H1 (cell line): ENCODE measurements around the gene BABAM2. TPM values are rescaled to one million over a fixed set of nuclear protein-coding genes. Genes with fewer than 3 reads are reported as not detected.

Experiments used
- CTCF ChIA-PET: fragments of 300-600 bp; sonication (Branson Sonifier 250); formaldehyde crosslinking; loops from one replicate; lab custom pipeline; 2021; ENCODE audit not compliant: partially characterized antibody; lab: Charles Lee
- POLR2A ChIA-PET: fragments of 300-600 bp; sonication (Branson Sonifier 250); formaldehyde crosslinking; loops from one replicate; lab custom pipeline; 2021; ENCODE audit warnings: inconsistent platforms; ENCODE audit not compliant: partially characterized antibody; lab: Charles Lee
- DNase-seq, 2 experiments: peaks; one replicate each; pipeline versions ENCODE4 v3.0.0 to v3.0.0-alpha.2; 2010 to 2022; ENCODE audit warnings: low spot score in 2 of 2, low read depth in 1 of 2, mixed read lengths in 1 of 2
- FAIRE-seq: peaks from 2 replicates; lab custom pipeline; 2011; peaks lifted over from hg19 to GRCh38; lab: Jason Lieb, UNC
- H2AFZ ChIP-seq: 2 replicates; pipeline ENCODE4 v1.8.1; 2012; ENCODE audit warnings: low read length, inconsistent platforms
- H2AK5ac ChIP-seq: 2 replicates; pipeline ENCODE4 v1.6.1; 2013; ENCODE audit warnings: low read depth, low read length
- H2BK120ac ChIP-seq: replicated peaks from 2 replicates; pipeline ENCODE3; 2013; ENCODE audit warnings: low read depth, low read length, inconsistent platforms
- H2BK12ac ChIP-seq: 2 replicates; pipeline ENCODE4 v1.6.1; 2013; ENCODE audit warnings: low read depth, low read length
- H2BK15ac ChIP-seq: 2 replicates; pipeline ENCODE4 v1.6.1; 2013; ENCODE audit warnings: low read length
- H2BK20ac ChIP-seq: 2 replicates; pipeline ENCODE4 v1.6.1; 2013; ENCODE audit warnings: low read length
- H2BK5ac ChIP-seq: 2 replicates; pipeline ENCODE4 v1.6.1; 2013; ENCODE audit warnings: low read depth, low read length
- H3K14ac ChIP-seq: 2 replicates; pipeline ENCODE4 v1.6.1; 2013; ENCODE audit warnings: inconsistent platforms; ENCODE audit not compliant: insufficient read length
- H3K18ac ChIP-seq: 2 replicates; pipeline ENCODE4 v1.6.1; 2013; ENCODE audit warnings: low read length; ENCODE audit errors: extremely low read depth
- H3K23ac ChIP-seq: 2 replicates; pipeline ENCODE4 v1.6.1; 2013; ENCODE audit warnings: inconsistent platforms; ENCODE audit not compliant: insufficient read length
- H3K23me2 ChIP-seq: 2 replicates; pipeline ENCODE4 v1.6.1; 2013; ENCODE audit warnings: low read depth, low read length
- H3K27ac ChIP-seq: 2 replicates; pipeline ENCODE4 v1.6.1; 2011; ENCODE audit warnings: low read depth, low read length, inconsistent platforms
- H3K27me3 ChIP-seq, 4 experiments: replicated peaks in 1 of 4; 1 replicate in 1 of 4; 2 replicates in 3 of 4; pipeline versions ENCODE4 v1.6.1 to v1.8.1; 2011 to 2013; ENCODE audit warnings: low read length in 3 of 4, mild to moderate bottlenecking in 3 of 4, inconsistent platforms in 2 of 4, mixed read lengths in 2 of 4, moderate library complexity in 1 of 4; ENCODE audit not compliant: control insufficient read depth in 3 of 4, insufficient read depth in 3 of 4; ENCODE audit errors: extremely low read depth in 1 of 4
- H3K36me3 ChIP-seq, 4 experiments: 2 replicates each; pipeline versions ENCODE4 v1.6.1 to v1.8.1; 2011 to 2013; ENCODE audit warnings: mild to moderate bottlenecking in 4 of 4, low read length in 3 of 4, moderate library complexity in 2 of 4, control low read depth in 1 of 4, inconsistent platforms in 1 of 4; ENCODE audit not compliant: insufficient read depth in 4 of 4, control insufficient read depth in 2 of 4
- H3K4ac ChIP-seq: replicated peaks from 2 replicates; pipeline ENCODE3; 2013; ENCODE audit warnings: low read length, low read depth, mixed read lengths, inconsistent platforms; ENCODE audit not compliant: insufficient read length
- H3K4me1 ChIP-seq, 4 experiments: replicated peaks in 1 of 4; 1 replicate in 1 of 4; 2 replicates in 3 of 4; pipeline versions ENCODE4 v1.6.1 to v1.8.1; 2011 to 2013; ENCODE audit warnings: low read length in 3 of 4, inconsistent platforms in 2 of 4, mixed read lengths in 1 of 4; ENCODE audit not compliant: insufficient read depth in 4 of 4, control insufficient read depth in 3 of 4
- H3K4me2 ChIP-seq, 2 experiments: 2 replicates each; pipeline versions ENCODE4 v1.6.1 to v1.8.1; 2011 to 2013; ENCODE audit warnings: low read depth in 2 of 2, low read length in 2 of 2, control low read depth in 1 of 2, inconsistent platforms in 1 of 2, mild to moderate bottlenecking in 1 of 2; ENCODE audit not compliant: insufficient read depth in 1 of 2
- H3K4me3 ChIP-seq, 4 experiments: fragments of 200-600, 300-600 bp in 1 of 4; sonication (generic), shearing (Covaris generic), sonication (Bioruptor Twin) in 1 of 4; 2 replicates each; pipeline versions ENCODE4 v1.5.1 to v1.8.1; 2011 to 2016; ENCODE audit warnings: low read length in 4 of 4, low read depth in 3 of 4, control low read depth in 2 of 4, inconsistent platforms in 2 of 4, mild to moderate bottlenecking in 2 of 4, mixed read lengths in 1 of 4, moderate library complexity in 1 of 4; ENCODE audit not compliant: insufficient read depth in 2 of 4; ENCODE audit errors: extremely low read depth in 1 of 4
- H3K56ac ChIP-seq: replicated peaks from 2 replicates; pipeline ENCODE3; 2013; ENCODE audit warnings: low read depth, mild to moderate bottlenecking, mixed read lengths, low read length, inconsistent platforms; ENCODE audit not compliant: insufficient read length
- H3K79me1 ChIP-seq: 2 replicates; pipeline ENCODE4 v1.6.1; 2013; ENCODE audit warnings: low read depth, low read length, control low read depth
- H3K79me2 ChIP-seq, 2 experiments: 2 replicates each; pipeline versions ENCODE4 v1.6.1 to v1.8.1; 2012 to 2013; ENCODE audit warnings: low read length in 2 of 2, mild to moderate bottlenecking in 2 of 2, inconsistent platforms in 1 of 2; ENCODE audit not compliant: insufficient read depth in 2 of 2, control insufficient read depth in 1 of 2
- H3K9ac ChIP-seq, 4 experiments: replicated peaks in 1 of 4; 1 replicate in 1 of 4; 2 replicates in 3 of 4; pipeline versions ENCODE4 v1.6.1 to v1.8.1; 2011 to 2013; ENCODE audit warnings: low read depth in 3 of 4, low read length in 3 of 4, control low read depth in 2 of 4, mild to moderate bottlenecking in 2 of 4, moderate library complexity in 2 of 4, inconsistent platforms in 1 of 4; ENCODE audit errors: extremely low read depth in 1 of 4
- H3K9me3 ChIP-seq, 2 experiments: 2 replicates each; pipeline versions ENCODE4 v1.6.1 to v1.8.1; 2012 to 2013; ENCODE audit warnings: mild to moderate bottlenecking in 2 of 2, moderate library complexity in 2 of 2, control low read depth in 1 of 2, inconsistent platforms in 1 of 2, low read depth in 1 of 2, low read length in 1 of 2, mixed read lengths in 1 of 2; ENCODE audit not compliant: insufficient read depth in 2 of 2
- H4K20me1 ChIP-seq, 2 experiments: replicated peaks in 1 of 2; 2 replicates each; pipeline versions ENCODE3 to v1.8.1; 2011 to 2013; ENCODE audit warnings: inconsistent platforms in 2 of 2, low read length in 2 of 2, mild to moderate bottlenecking in 1 of 2; ENCODE audit not compliant: insufficient read depth in 2 of 2, control insufficient read depth in 1 of 2
- H4K5ac ChIP-seq: 2 replicates; pipeline ENCODE4 v1.6.1; 2013; ENCODE audit warnings: low read length, low read depth, mixed read lengths, inconsistent platforms; ENCODE audit not compliant: insufficient read length
- H4K8ac ChIP-seq: 2 replicates; pipeline ENCODE4 v1.8.0; 2013; ENCODE audit warnings: mild to moderate bottlenecking, moderate library complexity, low read length, inconsistent platforms; ENCODE audit not compliant: insufficient read depth; ENCODE audit errors: extremely low read depth
- H4K91ac ChIP-seq: replicated peaks from 2 replicates; pipeline ENCODE3; 2013; ENCODE audit warnings: low read length, mixed read lengths, inconsistent platforms; ENCODE audit not compliant: insufficient read length
- ASH2L ChIP-seq: fragments of 200-600, 300-600 bp; sonication (generic); IDR thresholded peaks from one replicate; pipeline ENCODE4 v1.7.1; 2017; ENCODE audit warnings: low read length
- EGR1 ChIP-seq: IDR thresholded peaks from 2 replicates; pipeline ENCODE4 v1.6.1; 2011; ENCODE audit warnings: low read depth, low read length, borderline replicate concordance
- EZH2 ChIP-seq: fragments of 200-600 bp; sonication (generic); IDR thresholded peaks from 2 replicates; pipeline ENCODE4 v1.7.1; 2012; ENCODE audit warnings: low read depth, mild to moderate bottlenecking, moderate library complexity, low read length, inconsistent platforms; ENCODE audit not compliant: severe bottlenecking
- HDAC6 ChIP-seq: IDR thresholded peaks from one replicate; pipeline ENCODE4 v1.7.1; 2012; ENCODE audit warnings: low read depth, mild to moderate bottlenecking, inconsistent platforms, low read length, moderate library complexity
- KDM5A ChIP-seq: fragments of 200-600 bp; IDR thresholded peaks from 2 replicates; pipeline ENCODE4 v1.7.1; 2012; ENCODE audit warnings: mild to moderate bottlenecking, low read length, inconsistent platforms, mixed read lengths
- POLR2A ChIP-seq, 2 experiments: IDR thresholded peaks; 1 replicate in 1 of 2; 2 replicates in 1 of 2; pipeline ENCODE4 v1.6.1; 2011; ENCODE audit warnings: low read depth in 2 of 2, low read length in 2 of 2, mild to moderate bottlenecking in 2 of 2; ENCODE audit errors: control extremely low read depth in 1 of 2
- POLR2AphosphoS5 ChIP-seq: IDR thresholded peaks from 2 replicates; pipeline ENCODE4 v1.6.1; 2011; ENCODE audit warnings: low read depth, low read length
- RAD21 ChIP-seq, 2 experiments: IDR thresholded peaks in 1 of 2; conservative IDR thresholded peaks in 1 of 2; 2 replicates each; pipeline ENCODE4 v1.6.1; 2011; ENCODE audit warnings: low read depth in 2 of 2, low read length in 2 of 2, improper control_type of control experiment in 1 of 2, inconsistent platforms in 1 of 2, mild to moderate bottlenecking in 1 of 2, moderate library complexity in 1 of 2
- RFX5 ChIP-seq: IDR thresholded peaks from 2 replicates; pipeline ENCODE4 v1.6.1; 2011; ENCODE audit warnings: low read depth, low read length, improper control_type of control experiment, borderline replicate concordance
- SP4 ChIP-seq: IDR thresholded peaks from 2 replicates; pipeline ENCODE4 v1.6.1; 2012; ENCODE audit warnings: low read length, inconsistent platforms
- WGBS, 2 experiments: shearing (Covaris generic) in 1 of 2; methylation state at CpG; one replicate each; pipeline versions ENCODE4 v1.1.6 to v1.1.7; 2013 to 2015; ENCODE audit warnings: low lambda C conversion rate in 2 of 2, mixed read lengths in 2 of 2, inconsistent platforms in 1 of 2, low coverage in 1 of 2, missing lambda C conversion rate in 1 of 2; ENCODE audit not compliant: insufficient replicate concordance in 2 of 2, insufficient coverage in 1 of 2, insufficient read length in 1 of 2; ENCODE audit errors: extremely low coverage in 1 of 2, missing lambda C conversion rate in 1 of 2; 5-methylcytosine and 5-hydroxymethylcytosine counted together
- polyA plus RNA-seq, 7 experiments: library from polyadenylated mRNA; depleted of rRNA in 3 of 7; stranded (reverse) in 5 of 7; unstranded in 2 of 7; fragments of >200 nt in 5 of 7; fragments of 200-250 nt in 2 of 7; gene quantifications; 1 replicate in 5 of 7; 2 replicates in 1 of 7; 4 replicates in 1 of 7; pipeline versions ENCODE4 v1.2.1 to v1.2.3, GENCODE V29; 2011 to 2013; ENCODE audit warnings: missing spikeins in 2 of 7, mixed read lengths in 2 of 7
- total RNA-seq: library from RNA; stranded (reverse); fragmentation: NEBNext Ultra II Directional; extraction: Animal tissue kit (Norgen Biotek cat#: 25700); gene quantifications from 2 replicates; pipeline ENCODE4 v1.2.1, GENCODE V29; 2021
- TF ChIP-seq, protein P1 (sequence below), 3 experiments: IDR thresholded peaks; 1 replicate in 2 of 3; 2 replicates in 1 of 3; pipeline versions ENCODE4 v1.5.1 to v1.6.1; 2011; ENCODE audit warnings: low read length in 3 of 3, mild to moderate bottlenecking in 3 of 3, inconsistent platforms in 2 of 3, low read depth in 1 of 3, moderate library complexity in 1 of 3; ENCODE audit not compliant: insufficient read depth in 1 of 3; ENCODE audit errors: control extremely low read depth in 1 of 3

Gene BABAM2
- total and polyA plus RNA-seq, 2 of the 8 experiments (the other 6 are each of a cell fraction or from before 2014, with no cell fraction given), result 15.8 to 20.9 TPM

DNA sequence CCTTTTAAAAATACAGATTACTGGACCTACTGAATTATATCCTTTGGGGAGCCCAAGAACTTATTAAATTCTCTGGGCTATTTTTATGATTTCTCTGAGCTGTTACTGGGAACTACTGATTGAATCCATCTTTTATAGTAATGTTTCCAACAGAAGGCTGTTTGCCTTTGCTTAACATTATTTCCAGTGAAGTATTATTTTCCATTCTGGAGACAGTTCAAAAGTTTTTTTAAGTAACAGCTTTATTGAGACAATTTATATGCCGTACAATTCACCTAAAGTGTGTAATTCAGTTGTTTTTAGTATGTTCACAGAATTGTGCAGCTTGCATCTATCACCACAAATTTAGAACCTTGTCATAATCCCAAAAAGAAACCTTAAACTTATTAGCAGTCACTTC, 100.6 kb downstream of the BABAM2 start:
- H2AK5ac ChIP-seq, result no peak overlapping the region
- no peak overlapping the region for H3K14ac ChIP-seq
- CTCF ChIA-PET, result interaction anchor here (0.7 kb wide), 1 partner anchor 307 kb away, joined by 3 read pairs; no protein-coding TSS in a partner anchor
- H3K27me3 ChIP-seq, result no peaks in the 10 kb centered on the region
- no peak overlapping the region for H3K23ac ChIP-seq
- POLR2A ChIA-PET, result no interaction called here
- no peaks in the 10 kb centered on the region for H3K23me2 ChIP-seq
- no peak overlapping the region for H3K18ac ChIP-seq
- no peak overlapping the region for H2BK5ac ChIP-seq
- no peak overlapping the region for H4K8ac ChIP-seq
- H3K79me1 ChIP-seq, result no peaks in the 10 kb centered on the region
- H3K4me1 ChIP-seq, result no peaks in the 10 kb centered on the region
- no peak overlapping the region for H3K4me2 ChIP-seq
- H3K27ac ChIP-seq, result no peak overlapping the region
- DNase-seq (no peak), FAIRE-seq (no peak)
- no peak overlapping the region for H2BK120ac ChIP-seq
- H3K4me3 ChIP-seq, result no peak overlapping the region
- no peak overlapping the region for H2BK15ac ChIP-seq
- H3K56ac ChIP-seq, result no peak overlapping the region
- no peak overlapping the region for H2AFZ ChIP-seq
- peaks cover 0 to 1% of the 10 kb centered on the region in 2 experiments for H4K20me1 ChIP-seq
- no peaks in the 10 kb centered on the region for H3K36me3 ChIP-seq
- WGBS, 2 experiments, result 95% methylated on average over 1 of the region's 1 CpG; no CpG with 5 or more reads in 1 of the 2 experiments
- no peak overlapping the region for H2BK12ac ChIP-seq
- no peak overlapping the region for H3K9ac ChIP-seq
- H4K5ac ChIP-seq, result no peak overlapping the region
- no peak overlapping the region for H2BK20ac ChIP-seq
- no peaks in the 10 kb centered on the region for H3K79me2 ChIP-seq
- H3K9me3 ChIP-seq, result no peaks in the 10 kb centered on the region
- H4K91ac ChIP-seq, result no peak overlapping the region
- H3K4ac ChIP-seq, result no peak overlapping the region
- TF ChIP-seq EZH2 (no peak), HDAC6 (no peak), ASH2L (no peak), SP4 (no peak), POLR2AphosphoS5 (no peak), KDM5A (no peak), RAD21 (IDR thresholded peaks at IDR 0.05 in 1 of 2, conservative IDR thresholded peaks at IDR 0.05 in 1 of 2; ENCODE audit: low read depth in 2 of 2, low read length in 2 of 2) (no peak), POLR2A (IDR thresholded peaks at IDR 0.05; ENCODE audit: control extremely low read depth in 1 of 2, low read depth in 2 of 2, low read length in 2 of 2) (no peak), EGR1 (no peak), RFX5 (no peak)
- TF ChIP-seq, protein P1, sequence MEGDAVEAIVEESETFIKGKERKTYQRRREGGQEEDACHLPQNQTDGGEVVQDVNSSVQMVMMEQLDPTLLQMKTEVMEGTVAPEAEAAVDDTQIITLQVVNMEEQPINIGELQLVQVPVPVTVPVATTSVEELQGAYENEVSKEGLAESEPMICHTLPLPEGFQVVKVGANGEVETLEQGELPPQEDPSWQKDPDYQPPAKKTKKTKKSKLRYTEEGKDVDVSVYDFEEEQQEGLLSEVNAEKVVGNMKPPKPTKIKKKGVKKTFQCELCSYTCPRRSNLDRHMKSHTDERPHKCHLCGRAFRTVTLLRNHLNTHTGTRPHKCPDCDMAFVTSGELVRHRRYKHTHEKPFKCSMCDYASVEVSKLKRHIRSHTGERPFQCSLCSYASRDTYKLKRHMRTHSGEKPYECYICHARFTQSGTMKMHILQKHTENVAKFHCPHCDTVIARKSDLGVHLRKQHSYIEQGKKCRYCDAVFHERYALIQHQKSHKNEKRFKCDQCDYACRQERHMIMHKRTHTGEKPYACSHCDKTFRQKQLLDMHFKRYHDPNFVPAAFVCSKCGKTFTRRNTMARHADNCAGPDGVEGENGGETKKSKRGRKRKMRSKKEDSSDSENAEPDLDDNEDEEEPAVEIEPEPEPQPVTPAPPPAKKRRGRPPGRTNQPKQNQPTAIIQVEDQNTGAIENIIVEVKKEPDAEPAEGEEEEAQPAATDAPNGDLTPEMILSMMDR (IDR thresholded peaks at IDR 0.05; ENCODE audit: control extremely low read depth in 1 of 3, insufficient read depth in 1 of 3, low read depth in 1 of 3, low read length in 3 of 3), result no peak
